OCI-LY3 (cell line): Measurements from ENCODE around the gene CFAP45.

Source experiments
- H2AFZ ChIP-seq: fragments of 200-600, 300-600 bp; shearing (Covaris generic); 2 replicates; pipeline ENCODE4 v1.6.0; 2014; ENCODE audit warnings: antibody characterized with exemption, low read depth, low read length
- H3K27ac ChIP-seq: fragments of 200-600, 300-600 bp; sonication (generic); 2 replicates; pipeline ENCODE4 v1.5.1; 2014; ENCODE audit warnings: mild to moderate bottlenecking, low read length, moderate library complexity, mixed read lengths
- H3K27me3 ChIP-seq: fragments of 200-600, 300-600 bp; sonication (generic); 2 replicates; pipeline ENCODE4 v1.6.1; 2014; ENCODE audit warnings: low read depth, low read length, mixed read lengths
- H3K36me3 ChIP-seq: fragments of 200-600, 300-600 bp; sonication (generic); replicated peaks from 2 replicates; pipeline ENCODE3; 2014; ENCODE audit warnings: low read depth, low read length, mixed read lengths
- H3K4me1 ChIP-seq: fragments of 300-600, 200-600 bp; sonication (generic); 2 replicates; pipeline ENCODE4 v1.6.1; 2014; ENCODE audit warnings: low read length, mixed read lengths
- H3K4me2 ChIP-seq: fragments of 200-600, 300-600 bp; sonication (generic); 2 replicates; pipeline ENCODE4 v1.6.1; 2014; ENCODE audit warnings: low read length, mixed read lengths
- H3K4me3 ChIP-seq: fragments of 300-600, 200-600 bp; sonication (generic); 2 replicates; pipeline ENCODE4 v1.5.1; 2014; ENCODE audit warnings: antibody characterized with exemption, mild to moderate bottlenecking, low read length, moderate library complexity
- H3K79me2 ChIP-seq: fragments of 300-600, 200-600 bp; shearing (Covaris generic); 2 replicates; pipeline ENCODE4 v1.6.1; 2014; ENCODE audit warnings: mild to moderate bottlenecking, low read length, mixed read lengths
- H3K9ac ChIP-seq: fragments of 300-600, 200-600 bp; shearing (Covaris generic); 2 replicates; pipeline ENCODE4 v1.6.0; 2014; ENCODE audit warnings: mild to moderate bottlenecking, low read length, moderate library complexity
- H3K9me3 ChIP-seq: fragments of 200-600, 300-600 bp; shearing (Covaris generic); 2 replicates; pipeline ENCODE4 v1.6.1; 2014; ENCODE audit warnings: low read length, mixed read lengths; ENCODE audit not compliant: insufficient read depth
- H4K20me1 ChIP-seq: fragments of 200-600, 300-600 bp; sonication (generic); 2 replicates; pipeline ENCODE4 v1.6.1; 2016; ENCODE audit warnings: low read length, mixed read lengths; ENCODE audit not compliant: insufficient read depth
- CTCF ChIP-seq: fragments of 200-600, 300-600 bp; sonication (generic); IDR thresholded peaks from 2 replicates; pipeline ENCODE4 v1.5.1; 2014; ENCODE audit warnings: antibody characterized with exemption, low read length, low read depth
- EZH2phosphoT487 ChIP-seq: fragments of 200-600 bp; shearing (Covaris generic); IDR thresholded peaks from 2 replicates; pipeline ENCODE4 v1.6.1; 2018; ENCODE audit warnings: antibody characterized with exemption, mixed run types, low read depth

CFAP45 gene

GRCh38 chr1:159934136-159935039 lies 34.4 kb upstream of the CFAP45 start:
- H3K9me3 ChIP-seq: no peaks in the 10 kb centered on the region
- TF ChIP-seq EZH2phosphoT487 (no peak), CTCF (no peak)
- peaks cover 10% of the 10 kb centered on the region; the same call in 1 of the 2 replicates for H3K27me3 ChIP-seq
- H3K36me3 ChIP-seq: no peaks in the 10 kb centered on the region
- H4K20me1 ChIP-seq: peaks cover 5% of the 10 kb centered on the region
- no peak overlapping the region for H2AFZ ChIP-seq
- no peak overlapping the region for H3K4me3 ChIP-seq
- peaks cover 67% of the 10 kb centered on the region for H3K4me1 ChIP-seq
- no peaks in the 10 kb centered on the region for H3K79me2 ChIP-seq
- H3K27ac ChIP-seq: no peak overlapping the region
- no peak overlapping the region for H3K4me2 ChIP-seq
- H3K9ac ChIP-seq: no peak overlapping the region

- no peak for TF ChIP-seq EZH2phosphoT487
- TF ChIP-seq CTCF: no peak
- H3K4me3 ChIP-seq: no peak overlapping the region
- H3K4me2 ChIP-seq: no peak overlapping the region
- H3K4me1 ChIP-seq: peaks cover 65% of the 10 kb centered on the region
- H3K27me3 ChIP-seq: 0 out of 2 replicates have a peak, but pooled peaks cover 6% of the 10 kb centered on the region
- no peak overlapping the region for H2AFZ ChIP-seq
- H3K9ac ChIP-seq: no peak overlapping the region
- no peaks in the 10 kb centered on the region for H3K9me3 ChIP-seq
- no peak overlapping the region for H3K27ac ChIP-seq
- H4K20me1 ChIP-seq: peaks cover 5% of the 10 kb centered on the region
- H3K36me3 ChIP-seq: no peaks in the 10 kb centered on the region
- no peaks in the 10 kb centered on the region for H3K79me2 ChIP-seq
Observed at GRCh38 chr1:159933347-159933746, 33.4 kb upstream of the CFAP45 start.

GRCh38 chr1:159932296-159933285 lies 32.6 kb upstream of the CFAP45 start:
- Histone ChIP-seq H3K36me3 (no peaks in the 10 kb centered on the region), H3K27me3 (0 out of 2 replicates have a peak, but pooled peaks cover 2% of the 10 kb centered on the region)
- TF ChIP-seq EZH2phosphoT487 (no peak), CTCF (no peak)

More at GRCh38 chr1:159932296-159933285, 32.6 kb upstream of the CFAP45 start:
- H2AFZ ChIP-seq: no peak overlapping the region
- H3K79me2 ChIP-seq: no peaks in the 10 kb centered on the region
- peaks cover 5% of the 10 kb centered on the region for H4K20me1 ChIP-seq
- no peak overlapping the region for H3K4me3 ChIP-seq
- H3K4me1 ChIP-seq: peaks cover 65% of the 10 kb centered on the region
- no peaks in the 10 kb centered on the region for H3K9me3 ChIP-seq
- H3K27ac ChIP-seq: no peak overlapping the region
- H3K4me2 ChIP-seq: peak overlapping the region; percentile 18; the same call in 1 of the 2 replicates
- no peak overlapping the region for H3K9ac ChIP-seq
